WERI-Rb-1 (cell line): Measurements from ENCODE around the gene IMMP2L.

Experiments used
- DNase-seq: peaks from one replicate; pipeline ENCODE4 v3.0.0-alpha.2; 2020
- H3K27ac ChIP-seq: fragments of 250-450 bp; sonication (Bioruptor Pico); 2 replicates; pipeline ENCODE4 v1.5.1; 2020; ENCODE audit warnings: mild to moderate bottlenecking, moderate library complexity
- H3K27me3 ChIP-seq: fragments of 250-450 bp; sonication (Bioruptor Pico); 2 replicates; pipeline ENCODE4 v1.5.1; 2021; ENCODE audit warnings: mild to moderate bottlenecking, low read depth, moderate library complexity; ENCODE audit not compliant: insufficient read depth, severe bottlenecking
- H3K36me3 ChIP-seq: fragments of 250-450 bp; sonication (Bioruptor Pico); 2 replicates; pipeline ENCODE4 v1.5.1; 2020; ENCODE audit warnings: mild to moderate bottlenecking, moderate library complexity
- H3K4me3 ChIP-seq: 2 replicates; pipeline ENCODE4 v1.5.1; 2011; ENCODE audit warnings: low read depth, mild to moderate bottlenecking, control low read depth, low read length
- H3K9me3 ChIP-seq: fragments of 250-450 bp; sonication (Bioruptor Pico); 2 replicates; pipeline ENCODE4 v1.5.1; 2021; ENCODE audit warnings: mild to moderate bottlenecking, moderate library complexity; ENCODE audit not compliant: severe bottlenecking
- TF ChIP-seq, protein P1 (sequence below): IDR thresholded peaks from 2 replicates; pipeline ENCODE4 v1.5.1; 2011; ENCODE audit warnings: low read depth, mild to moderate bottlenecking, control low read depth, inconsistent platforms, low read length

Gene IMMP2L

DNA sequence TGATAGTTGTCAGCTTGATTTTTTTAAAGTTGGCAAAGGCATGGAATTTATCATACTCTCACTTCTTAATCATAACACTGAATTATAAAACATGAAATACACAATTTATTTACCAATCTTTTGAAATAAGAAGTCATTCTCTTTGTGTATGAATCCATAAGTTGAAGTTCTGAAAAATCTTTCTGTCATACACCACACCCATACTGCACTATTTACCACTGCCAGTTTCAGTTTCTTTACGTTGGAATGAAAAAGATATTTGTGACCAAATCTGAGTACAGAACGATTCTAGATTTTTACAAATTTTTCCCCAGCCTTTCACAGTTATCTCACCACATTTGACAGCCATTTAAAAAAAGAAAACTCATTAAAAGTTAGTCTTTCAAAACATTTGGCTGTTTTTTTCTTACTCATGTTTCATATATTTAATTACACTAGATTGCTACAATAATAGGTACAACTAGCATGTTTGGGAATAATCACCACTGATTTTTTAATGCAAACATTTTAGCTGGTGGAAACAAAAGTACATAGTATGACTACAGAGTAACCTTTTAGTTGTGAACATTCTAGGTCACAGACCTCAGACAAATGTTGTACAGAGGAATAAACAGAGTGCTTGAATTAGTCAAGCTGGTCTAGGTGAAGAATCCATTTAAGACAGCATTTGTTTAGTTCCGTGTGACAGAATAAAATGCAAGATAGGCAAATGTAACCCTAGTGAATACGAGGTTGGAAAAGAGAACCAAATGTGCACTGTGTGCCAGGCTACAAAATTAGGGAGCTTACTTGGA lies 656.3 kb downstream of the IMMP2L start:
- Histone ChIP-seq H3K9me3 (no peaks in the 10 kb centered on the region), H3K27ac (no peak overlapping the region), H3K27me3 (no peaks in the 10 kb centered on the region), H3K4me3 (no peak overlapping the region), H3K36me3 (no peaks in the 10 kb centered on the region)
- TF ChIP-seq, protein P1, sequence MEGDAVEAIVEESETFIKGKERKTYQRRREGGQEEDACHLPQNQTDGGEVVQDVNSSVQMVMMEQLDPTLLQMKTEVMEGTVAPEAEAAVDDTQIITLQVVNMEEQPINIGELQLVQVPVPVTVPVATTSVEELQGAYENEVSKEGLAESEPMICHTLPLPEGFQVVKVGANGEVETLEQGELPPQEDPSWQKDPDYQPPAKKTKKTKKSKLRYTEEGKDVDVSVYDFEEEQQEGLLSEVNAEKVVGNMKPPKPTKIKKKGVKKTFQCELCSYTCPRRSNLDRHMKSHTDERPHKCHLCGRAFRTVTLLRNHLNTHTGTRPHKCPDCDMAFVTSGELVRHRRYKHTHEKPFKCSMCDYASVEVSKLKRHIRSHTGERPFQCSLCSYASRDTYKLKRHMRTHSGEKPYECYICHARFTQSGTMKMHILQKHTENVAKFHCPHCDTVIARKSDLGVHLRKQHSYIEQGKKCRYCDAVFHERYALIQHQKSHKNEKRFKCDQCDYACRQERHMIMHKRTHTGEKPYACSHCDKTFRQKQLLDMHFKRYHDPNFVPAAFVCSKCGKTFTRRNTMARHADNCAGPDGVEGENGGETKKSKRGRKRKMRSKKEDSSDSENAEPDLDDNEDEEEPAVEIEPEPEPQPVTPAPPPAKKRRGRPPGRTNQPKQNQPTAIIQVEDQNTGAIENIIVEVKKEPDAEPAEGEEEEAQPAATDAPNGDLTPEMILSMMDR: no peak
- no peak for DNase-seq

DNA sequence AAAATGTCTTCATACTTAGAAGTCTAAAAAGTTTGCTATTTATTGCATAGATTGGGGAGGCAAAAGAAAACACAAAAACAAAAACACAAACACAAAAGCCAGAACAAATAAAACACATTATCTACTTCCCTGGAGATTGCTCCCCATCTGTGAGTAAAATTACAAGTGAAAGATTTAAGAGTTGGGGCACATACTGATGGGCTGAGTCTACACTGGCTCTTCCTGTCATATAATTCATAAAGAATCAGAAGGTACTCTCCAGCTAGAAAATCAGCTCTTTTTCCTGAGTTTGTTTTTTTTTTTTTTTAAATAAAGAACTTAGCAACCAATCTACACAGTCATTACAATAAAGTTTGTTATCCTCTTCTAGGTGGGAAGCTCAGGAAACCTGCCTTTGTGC lies 663.8 kb downstream of the IMMP2L start:
- H3K27ac ChIP-seq: no peak overlapping the region
- H3K36me3 ChIP-seq: no peaks in the 10 kb centered on the region
- no peaks in the 10 kb centered on the region for H3K27me3 ChIP-seq
- TF ChIP-seq, protein P1: no peak
- no peak overlapping the region for H3K4me3 ChIP-seq
- DNase-seq: no peak
- H3K9me3 ChIP-seq: no peaks in the 10 kb centered on the region

DNA sequence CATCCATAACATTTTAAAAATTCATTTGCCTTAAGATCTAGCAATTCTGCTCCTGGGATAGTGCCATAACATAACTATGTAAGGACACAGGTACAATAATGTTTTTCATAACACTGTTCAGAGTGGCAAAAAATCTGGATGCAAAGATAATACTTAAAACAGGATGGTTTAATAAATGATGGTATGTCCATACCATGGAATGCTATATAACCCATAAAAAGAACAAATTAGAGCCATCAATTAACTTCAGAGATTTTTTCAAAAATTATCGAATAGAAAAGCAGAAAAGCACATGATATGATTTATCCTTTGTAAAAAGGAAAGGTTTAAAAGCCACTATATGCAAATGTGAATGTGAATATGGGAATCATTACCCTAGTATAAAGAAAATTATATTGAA lies 664.8 kb downstream of the IMMP2L start:
- TF ChIP-seq, protein P1: no peak
- DNase-seq: no peak

DNA sequence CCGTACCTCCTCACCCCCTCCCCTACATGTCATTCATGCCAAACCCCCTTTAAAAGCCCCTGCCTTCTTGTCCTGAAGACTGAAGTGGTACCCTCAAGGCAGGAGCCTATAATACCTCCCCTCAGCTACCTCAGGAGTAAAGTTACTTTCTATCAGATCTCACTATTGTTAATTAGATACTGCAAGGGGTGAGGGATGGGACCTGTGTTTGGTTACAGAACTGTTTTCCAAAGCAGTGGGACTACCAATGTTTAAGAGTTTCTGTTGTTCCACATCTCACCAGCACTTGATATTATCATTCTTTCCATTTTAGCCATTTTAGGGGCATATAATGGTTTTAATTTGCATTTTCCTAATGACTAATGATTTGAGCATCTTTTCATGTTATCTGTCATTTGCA lies 668.2 kb downstream of the IMMP2L start:
- DNase-seq: no peak
- Histone ChIP-seq H3K9me3 (no peaks in the 10 kb centered on the region), H3K27me3 (no peaks in the 10 kb centered on the region), H3K36me3 (no peaks in the 10 kb centered on the region), H3K27ac (no peak overlapping the region), H3K4me3 (no peak overlapping the region)
- TF ChIP-seq, protein P1: no peak

More for the DNA sequence above, 664.8 kb downstream of the IMMP2L start:
- no peaks in the 10 kb centered on the region for H3K9me3 ChIP-seq
- no peak overlapping the region for H3K27ac ChIP-seq
- no peaks in the 10 kb centered on the region for H3K36me3 ChIP-seq
- no peaks in the 10 kb centered on the region for H3K27me3 ChIP-seq
- no peak overlapping the region for H3K4me3 ChIP-seq

DNA sequence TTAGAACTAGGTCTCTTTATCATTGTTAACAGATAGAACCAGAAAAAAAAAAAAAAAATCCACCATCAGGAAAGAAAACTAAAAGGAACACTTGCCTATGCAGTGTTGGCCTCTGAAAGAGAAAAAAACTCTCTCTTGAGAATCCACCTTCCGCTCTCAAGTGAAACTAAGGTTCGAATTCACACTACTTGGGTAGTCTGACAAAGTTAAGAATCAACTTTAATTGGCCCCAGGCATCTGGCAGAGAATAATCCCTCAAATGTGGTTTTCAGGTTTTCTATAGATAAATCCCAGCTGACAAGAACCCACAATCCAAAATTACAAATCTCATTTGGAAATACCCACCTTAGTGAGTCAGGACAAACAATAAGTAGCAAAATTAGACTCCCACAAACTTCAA lies 671.1 kb downstream of the IMMP2L start:
- DNase-seq: no peak
- TF ChIP-seq, protein P1: no peak
- H3K27me3 ChIP-seq: no peaks in the 10 kb centered on the region

DNA sequence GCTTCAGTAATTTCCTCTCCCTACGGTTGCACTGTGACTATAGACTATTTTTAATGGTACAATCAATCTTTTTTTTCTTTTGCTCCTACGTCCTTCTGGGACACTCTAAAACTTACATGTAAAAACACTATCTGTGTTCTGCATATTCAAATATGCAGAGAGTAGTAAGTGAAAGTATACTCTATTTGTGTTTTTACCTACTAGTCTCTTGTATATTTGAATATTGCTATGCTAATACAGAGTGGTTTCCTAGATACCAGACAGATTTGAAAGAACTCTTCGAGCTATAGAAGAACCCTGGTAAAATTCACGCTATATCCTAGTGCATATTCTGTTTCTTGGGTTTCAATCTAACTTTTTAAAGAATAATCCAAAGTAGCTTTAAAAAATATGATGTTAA lies 672.2 kb downstream of the IMMP2L start:
- DNase-seq: no peak
- no peak overlapping the region for H3K4me3 ChIP-seq
- H3K27me3 ChIP-seq: no peaks in the 10 kb centered on the region
- no peak overlapping the region for H3K27ac ChIP-seq
- H3K36me3 ChIP-seq: no peaks in the 10 kb centered on the region
- TF ChIP-seq, protein P1: no peak
- H3K9me3 ChIP-seq: no peaks in the 10 kb centered on the region

More for the DNA sequence above, 671.1 kb downstream of the IMMP2L start:
- no peaks in the 10 kb centered on the region for H3K36me3 ChIP-seq
- no peak overlapping the region for H3K4me3 ChIP-seq
- H3K27ac ChIP-seq: no peak overlapping the region
- no peaks in the 10 kb centered on the region for H3K9me3 ChIP-seq
